Stimulated activated CD8-positive, alpha-beta memory T cell treated with anti-CD3 and anti-CD28 coated beads, Interleukin-4, amount 100 ng/mL, for 4 hours (primary cell): ENCODE data around the gene WDR91.

Experiments
- DNase-seq, 2 donors: peaks; one replicate each; pipeline ENCODE4 v3.0.0-alpha.2; 2020; ENCODE audit warnings: low read depth in 2 of 2, low spot score in 1 of 2

Gene WDR91

DNA sequence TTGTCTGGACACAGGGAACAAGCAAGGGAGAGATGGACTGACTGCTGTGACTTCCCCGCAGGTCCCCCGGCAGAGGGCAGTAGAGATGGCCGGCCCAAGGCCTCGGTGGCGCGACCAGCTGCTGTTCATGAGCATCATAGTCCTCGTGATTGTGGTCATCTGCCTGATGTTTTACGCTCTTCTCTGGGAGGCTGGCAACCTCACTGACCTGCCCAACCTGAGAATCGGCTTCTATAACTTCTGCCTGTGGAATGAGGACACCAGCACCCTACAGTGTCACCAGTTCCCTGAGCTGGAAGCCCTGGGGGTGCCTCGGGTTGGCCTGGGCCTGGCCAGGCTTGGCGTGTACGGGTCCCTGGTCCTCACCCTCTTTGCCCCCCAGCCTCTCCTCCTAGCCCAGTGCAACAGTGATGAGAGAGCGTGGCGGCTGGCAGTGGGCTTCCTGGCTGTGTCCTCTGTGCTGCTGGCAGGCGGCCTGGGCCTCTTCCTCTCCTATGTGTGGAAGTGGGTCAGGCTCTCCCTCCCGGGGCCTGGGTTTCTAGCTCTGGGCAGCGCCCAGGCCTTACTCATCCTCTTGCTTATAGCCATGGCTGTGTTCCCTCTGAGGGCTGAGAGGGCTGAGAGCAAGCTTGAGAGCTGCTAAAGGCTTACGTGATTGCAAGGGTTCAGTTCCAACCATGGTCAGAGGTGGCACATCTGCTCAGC, 46.8 kb downstream of the WDR91 start:
- no peak for DNase-seq

DNA sequence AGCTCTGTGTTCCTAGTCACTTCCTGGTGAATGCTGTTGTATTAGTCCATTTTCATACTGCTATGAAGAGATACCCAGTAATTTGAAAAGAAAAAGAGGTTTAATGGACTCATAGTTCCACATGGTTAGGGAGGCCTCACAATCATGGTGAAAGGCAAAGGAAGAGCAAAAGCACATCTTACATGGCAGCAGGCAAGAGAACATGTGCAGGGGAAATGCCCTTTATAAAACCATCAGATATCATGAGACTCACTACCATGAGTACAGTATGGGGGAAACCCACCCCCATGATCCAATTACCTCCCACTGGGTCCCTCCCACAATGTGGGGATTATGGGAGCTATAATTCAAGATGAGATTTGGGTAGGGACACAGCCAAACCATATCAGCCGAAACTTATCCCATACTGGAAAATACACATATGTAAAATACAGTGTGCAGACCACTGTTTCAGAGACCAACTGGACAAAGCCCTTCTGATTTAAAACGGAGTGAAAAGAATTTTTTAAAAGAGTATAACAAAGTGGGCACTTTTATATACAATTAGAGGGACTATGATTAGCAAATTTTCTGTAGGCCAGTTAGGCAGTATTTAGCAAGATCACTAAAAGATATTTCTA, 48.8 kb downstream of the WDR91 start:
- DNase-seq: no peak

DNA sequence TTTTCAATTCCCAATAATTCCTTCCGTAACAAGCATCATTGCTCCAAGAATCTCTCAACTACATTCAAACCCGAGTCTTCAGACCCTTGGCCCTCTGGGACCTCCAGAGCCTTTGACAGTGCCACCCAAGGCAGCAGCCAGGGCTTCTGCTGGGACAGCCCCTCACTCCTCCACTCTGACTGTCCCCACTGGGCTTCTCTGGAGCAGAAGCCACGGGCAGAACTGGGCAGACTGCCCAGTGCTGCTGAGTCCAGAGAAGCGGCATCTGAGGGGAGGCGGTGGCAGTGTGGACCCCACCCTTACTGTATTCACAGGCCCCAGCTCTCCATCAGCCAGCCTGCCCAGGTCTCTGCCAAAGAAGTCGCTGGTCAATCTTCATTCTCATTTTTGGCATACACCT, 49.7 kb downstream of the WDR91 start:
- no peak for DNase-seq

DNA sequence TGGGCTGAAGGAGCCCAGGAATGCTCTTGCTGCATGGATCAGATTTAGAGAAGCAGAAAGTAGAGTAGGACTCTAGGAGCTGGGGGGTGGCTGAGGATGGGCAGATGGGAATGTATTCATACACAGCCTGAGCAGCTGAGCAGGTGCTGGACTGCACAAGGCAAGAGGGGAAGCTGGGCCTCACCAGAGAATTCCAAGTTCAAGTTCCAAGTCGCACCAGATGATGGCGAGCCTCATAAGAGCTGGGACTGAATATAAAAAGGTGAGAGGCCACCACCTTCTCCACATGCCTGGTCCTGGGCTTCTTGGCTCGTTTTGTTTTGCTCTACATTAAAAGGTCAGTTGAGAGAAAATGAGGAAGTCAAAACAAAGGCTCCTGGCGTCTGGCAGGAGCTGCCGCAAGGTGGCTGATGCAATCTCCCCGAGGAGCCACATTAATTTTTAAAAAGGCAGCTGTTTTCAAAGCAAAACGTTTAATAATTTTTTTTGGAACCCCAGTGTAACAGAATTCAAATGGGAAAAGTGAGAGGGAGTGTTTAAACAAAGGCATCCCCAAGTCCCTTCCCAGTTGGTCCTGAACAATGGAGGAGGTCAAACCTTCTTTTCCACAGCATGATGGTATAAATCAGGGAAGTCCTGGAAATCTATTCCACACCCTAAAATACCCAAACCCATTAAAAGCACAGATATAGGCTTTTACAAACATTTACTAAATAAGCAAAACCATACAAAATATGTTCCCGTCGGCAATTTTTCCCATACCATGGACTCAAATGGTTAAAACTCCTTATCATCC, 50.3 kb downstream of the WDR91 start:
- no peak for DNase-seq

DNA sequence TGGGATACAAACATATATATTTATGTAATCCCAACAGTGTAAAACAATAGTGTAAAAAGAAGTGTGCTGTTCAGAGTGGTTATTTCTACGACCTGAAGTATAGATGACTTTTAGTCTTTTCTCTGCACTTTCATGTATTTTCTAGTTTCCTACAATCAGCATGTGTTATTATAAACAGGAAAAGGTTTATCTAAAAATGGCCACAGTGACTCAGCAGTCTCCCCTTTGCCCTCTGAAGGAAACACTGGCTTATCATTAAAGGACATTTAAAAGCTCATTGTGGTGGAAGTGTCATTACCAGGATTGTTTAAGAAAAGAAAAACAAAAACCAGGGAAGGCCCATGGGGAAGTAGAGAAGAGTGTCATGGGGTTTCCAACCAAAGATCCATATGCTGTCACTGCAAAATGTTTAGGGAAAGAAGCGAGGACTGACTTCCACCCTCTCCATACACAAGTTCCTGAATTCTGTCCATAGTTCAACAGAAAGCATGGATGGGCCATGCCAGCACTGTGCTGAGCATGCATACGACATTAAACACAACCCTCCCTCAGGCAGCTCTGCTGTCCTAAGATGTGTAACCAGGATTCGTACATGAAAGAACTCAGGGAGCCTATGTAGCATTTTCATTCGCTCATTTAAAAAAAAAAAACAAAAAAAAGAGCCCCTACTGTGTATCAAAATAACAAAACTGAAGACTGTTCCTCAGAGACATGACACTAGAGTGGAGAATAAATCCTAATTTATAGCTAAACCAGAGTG, 51.0 kb downstream of the WDR91 start:
- DNase-seq: no peak

DNA sequence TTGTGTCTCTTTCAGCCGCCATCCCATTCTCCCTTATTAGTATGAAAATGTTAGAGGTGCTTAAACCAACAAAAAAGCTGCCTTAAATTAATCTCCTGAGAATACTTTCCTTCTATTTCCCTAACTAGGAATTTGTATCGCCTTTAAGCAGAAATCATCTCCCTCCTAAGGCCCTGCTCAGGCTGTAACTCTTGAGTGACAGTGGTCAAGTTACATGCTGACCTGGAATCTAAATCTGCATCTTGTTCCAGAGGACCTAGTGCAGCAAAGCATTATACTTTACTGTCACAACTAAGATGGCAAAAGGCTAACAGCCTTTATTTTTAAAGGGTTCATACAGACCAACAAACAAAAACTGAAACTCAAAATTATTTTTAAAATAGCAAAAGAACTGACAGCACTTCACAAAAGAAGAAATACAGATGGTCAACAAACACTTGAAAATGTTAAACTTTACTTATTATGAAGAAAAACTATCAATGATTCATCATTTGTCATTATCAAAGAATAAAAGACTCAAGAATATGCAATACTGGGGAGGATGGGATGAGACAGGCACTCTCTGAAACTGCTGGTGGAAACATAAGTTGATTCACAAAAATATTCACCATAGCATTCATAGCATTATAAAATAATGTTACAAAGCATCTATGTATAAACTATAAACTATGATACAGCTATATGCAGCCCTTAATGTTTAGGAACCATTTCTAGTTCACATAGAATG, 51.8 kb downstream of the WDR91 start:
- DNase-seq: no peak

DNA sequence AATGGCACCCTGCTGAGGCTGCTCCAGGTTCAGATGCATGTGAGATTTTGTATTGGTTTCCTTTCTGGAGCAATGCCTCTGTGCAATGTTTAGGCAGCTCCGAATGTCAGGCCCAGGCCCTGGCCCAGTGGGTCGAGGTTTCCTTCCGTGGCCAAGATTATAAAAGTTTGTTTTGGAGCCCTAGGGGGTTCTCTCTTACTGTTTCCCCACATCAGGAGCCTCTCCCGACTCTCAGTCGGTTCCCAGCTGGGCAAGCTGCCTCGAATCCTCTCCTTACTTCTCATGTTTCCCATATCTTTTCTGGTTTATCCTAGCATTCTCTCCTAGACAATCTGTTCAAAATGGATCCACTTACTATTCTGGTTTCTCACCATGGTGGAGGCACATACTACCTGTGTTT, 52.5 kb downstream of the WDR91 start:
- DNase-seq: no peak

DNA sequence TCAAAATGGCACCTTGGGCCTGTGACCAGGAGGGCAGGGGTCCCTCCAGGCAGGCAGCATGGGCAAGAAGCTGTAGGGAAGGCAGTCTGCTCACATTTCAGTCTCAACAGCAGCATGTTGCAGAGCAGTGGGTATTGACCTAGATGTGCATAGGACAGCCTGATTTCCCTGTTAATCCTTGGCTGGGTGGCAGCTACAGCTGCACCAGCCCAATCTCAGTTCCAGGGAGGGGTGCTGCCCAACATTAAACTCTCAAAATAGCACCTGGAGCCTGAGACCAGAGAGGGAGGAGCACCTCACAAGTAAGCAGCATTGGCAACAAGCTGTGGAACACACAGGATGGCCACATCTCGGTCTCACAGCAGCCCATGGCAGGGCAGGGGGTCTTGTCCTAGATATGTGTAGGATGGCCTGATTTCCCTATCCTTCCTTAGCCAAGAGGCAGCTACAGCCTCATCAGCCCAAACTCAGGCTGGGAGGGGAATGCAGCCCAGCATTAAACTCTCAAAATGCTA, 53.1 kb downstream of the WDR91 start:
- no peak for DNase-seq

DNA sequence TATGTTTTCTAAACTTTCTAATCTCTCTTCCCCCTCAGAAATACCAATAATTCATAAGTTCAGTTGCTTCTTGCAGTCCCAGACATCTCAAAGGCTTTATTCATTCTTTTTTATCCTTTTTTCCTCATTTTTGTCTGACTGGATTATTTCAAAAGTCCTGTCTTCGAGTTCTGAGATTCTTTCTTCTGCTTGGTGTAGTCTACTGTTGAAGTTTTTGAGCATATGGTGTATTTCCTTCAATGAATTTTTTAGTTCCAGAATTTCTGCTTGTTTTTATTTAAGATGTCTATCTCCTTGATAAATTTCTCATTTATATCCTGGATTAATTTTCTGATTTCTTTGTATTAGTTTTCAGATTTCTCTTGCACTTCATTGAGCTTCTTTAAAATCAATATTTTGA, 55.0 kb downstream of the WDR91 start:
- DNase-seq: no peak

DNA sequence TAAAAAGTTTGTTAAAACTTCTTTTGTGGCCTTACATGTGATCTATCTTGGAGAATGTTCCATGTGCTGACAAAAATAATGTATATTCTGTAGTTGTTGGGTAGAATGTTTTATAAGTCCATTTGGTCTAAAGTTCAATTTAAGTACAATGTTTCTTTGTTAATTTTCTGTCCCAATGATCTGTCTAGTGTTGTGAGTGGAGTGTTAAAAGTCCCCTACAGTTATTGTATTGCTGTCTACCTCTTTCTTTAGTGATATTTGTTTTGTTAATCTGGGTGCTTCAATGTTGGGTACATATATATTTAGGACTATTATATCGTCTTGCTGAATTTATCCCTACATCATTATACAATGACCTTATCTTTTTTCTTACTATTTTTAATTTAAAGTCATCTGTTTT, 56.6 kb downstream of the WDR91 start:
- DNase-seq: no peak

DNA sequence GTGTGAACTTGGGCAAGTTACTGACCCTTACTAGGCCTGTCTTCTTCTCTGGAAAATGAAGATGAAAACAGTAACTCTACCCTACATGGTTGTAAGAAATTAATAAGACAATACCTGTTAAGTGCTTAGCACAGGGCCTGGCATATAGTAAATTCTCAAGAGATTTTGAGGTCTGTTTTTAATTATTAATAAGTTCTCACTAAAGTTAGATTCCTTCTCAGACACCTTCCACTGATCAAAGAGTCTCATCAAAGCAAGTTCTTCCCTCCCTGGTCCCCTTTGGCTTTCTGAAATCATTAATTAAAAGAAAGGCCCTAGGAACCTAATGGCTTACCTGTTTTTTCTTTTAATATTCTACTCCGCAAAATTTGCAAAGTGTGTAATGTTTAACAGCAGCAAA, 58.9 kb downstream of the WDR91 start:
- DNase-seq: no peak

DNA sequence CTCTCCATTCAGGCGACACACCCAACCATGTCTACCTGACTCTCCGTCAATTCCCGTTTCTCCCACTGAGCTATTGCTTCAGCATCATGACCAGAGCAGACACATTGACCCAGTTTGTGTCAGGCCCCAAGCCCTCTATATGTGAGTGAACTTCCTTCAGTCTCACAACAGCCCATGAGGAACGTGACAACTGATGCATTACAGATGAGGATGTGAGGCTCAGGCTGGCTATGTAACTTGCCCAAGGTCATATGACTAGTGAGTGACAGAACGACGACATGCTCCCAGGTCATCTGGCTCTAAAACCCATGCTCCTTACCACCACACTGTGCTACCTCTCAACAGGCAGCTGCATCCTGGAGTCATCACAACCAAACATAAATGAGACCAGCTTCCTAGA, 59.8 kb downstream of the WDR91 start:
- DNase-seq: no peak

DNA sequence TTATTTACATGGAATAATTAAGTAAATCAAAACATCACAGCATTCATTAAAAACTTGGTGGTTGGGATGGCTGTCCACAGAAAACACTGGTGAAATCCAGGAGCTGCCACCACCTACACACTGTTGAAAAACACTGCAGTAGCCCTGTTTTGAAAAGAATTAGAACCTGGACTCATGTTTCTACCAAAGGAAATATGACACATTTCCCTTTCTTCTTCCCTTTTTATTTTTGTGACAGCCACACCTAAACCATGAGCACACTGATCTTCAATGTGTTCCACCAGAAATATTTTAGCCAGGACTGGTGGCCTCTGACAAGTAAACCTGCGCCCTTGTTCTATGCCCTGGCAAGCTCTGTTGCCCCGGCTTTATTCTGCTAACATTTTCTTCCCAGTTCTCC, 60.2 kb downstream of the WDR91 start:
- DNase-seq: no peak

DNA sequence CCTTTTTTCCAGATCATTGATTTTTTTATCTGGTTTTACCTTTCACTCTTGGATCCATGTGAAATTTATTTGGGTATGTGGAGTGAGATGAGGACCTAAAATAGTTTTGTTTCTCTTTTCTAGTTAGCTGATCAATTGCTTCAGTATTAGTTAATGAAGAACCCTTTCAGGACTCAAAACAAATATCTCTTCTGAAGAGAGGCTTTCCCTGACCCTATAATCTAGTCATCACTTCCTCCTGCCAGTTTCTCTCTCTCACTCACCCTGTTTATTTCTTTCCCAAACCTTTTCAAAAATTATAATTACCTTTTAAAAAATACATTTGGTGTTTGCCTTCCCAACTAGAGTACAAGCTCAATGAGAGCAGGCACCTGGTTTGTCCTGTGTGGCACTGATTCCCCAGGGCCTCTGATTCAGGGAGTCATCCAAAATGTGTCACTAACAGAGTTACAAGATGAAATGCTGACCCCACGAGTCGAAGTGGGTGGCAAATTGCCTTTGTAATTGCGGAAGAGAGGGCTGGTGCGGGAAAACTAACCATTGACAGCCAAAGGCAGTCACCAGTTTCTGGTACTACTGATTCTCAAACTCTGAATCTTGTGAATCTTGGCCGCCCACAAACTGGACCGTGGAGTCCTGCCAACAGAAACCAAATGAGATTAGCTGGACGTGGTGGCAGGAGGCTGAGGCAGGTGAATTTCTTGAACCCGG, 61.1 kb downstream of the WDR91 start:
- DNase-seq: no peak

DNA sequence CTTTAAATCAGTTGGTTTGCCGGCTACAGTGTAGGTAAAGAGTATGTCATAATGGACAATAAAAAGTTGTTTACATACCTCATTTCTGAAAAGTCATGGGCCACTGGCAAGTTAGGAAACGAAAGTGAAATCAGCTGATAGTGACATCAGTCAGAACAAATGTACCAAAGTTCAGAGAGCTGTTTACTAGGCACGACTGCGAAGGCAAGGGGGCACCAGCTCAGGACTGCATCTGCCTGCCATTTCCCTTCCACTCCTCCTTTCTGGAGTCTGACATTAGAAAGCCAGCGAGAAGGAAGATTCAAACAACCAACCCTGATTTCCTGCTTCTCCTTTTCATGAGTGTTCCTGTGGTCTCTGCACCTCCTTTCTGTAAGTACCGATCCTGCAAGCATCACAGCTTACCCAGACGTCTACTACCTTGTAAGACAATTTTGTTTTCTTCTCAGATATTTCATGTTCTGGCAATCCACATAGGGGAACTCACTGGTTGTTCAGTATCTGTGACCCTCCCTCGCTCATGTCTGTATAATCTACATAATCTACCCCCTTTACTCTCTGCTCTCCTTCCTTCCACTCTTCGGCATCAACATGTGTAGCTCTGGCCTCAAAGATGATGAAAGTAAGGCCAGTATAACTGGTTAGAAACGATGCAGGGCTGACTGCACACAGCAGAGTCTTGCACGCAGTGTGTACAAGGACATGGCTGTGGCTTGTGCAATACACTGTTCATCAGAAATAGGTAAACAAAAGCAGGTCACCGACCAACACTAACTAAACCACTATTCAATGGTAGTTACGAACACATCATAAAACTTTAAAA, 63.2 kb downstream of the WDR91 start, which contains the start of gene TMEM140:
TSS of gene TMEM140 (plus strand) at position 174 of the 823 bp plus-strand sequence. CDS start 16,370 bp downstream, outside the sequence.
- peak in 1 of 2 donors; percentile 18 for DNase-seq

DNA sequence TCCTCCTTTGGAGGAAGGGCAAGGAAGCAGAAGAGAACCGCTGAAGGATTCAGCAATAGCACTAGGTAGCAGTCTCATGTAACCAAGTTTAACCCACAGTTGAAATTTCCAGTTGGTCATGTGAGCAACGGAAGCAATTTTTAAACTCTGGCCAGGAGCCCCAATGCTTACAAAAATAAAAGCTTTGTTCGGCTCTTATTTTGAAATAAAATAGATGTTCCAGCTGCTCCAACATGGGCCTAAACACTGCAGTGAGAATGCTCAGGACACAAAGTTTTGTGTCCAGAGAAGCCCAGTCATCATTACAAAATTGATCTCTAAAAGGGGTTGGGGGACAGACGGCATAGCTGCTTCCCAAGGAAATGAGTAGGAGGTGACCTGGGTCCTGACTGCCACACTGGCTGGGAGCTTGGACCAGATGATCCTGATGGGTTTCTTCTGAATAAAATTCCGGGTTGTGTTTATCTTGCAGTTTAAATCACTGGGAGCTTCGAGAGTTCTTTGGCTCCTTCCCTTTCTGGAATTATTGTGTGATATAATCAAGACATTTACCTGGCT, 63.9 kb downstream of the WDR91 start:
- DNase-seq: no peak

DNA sequence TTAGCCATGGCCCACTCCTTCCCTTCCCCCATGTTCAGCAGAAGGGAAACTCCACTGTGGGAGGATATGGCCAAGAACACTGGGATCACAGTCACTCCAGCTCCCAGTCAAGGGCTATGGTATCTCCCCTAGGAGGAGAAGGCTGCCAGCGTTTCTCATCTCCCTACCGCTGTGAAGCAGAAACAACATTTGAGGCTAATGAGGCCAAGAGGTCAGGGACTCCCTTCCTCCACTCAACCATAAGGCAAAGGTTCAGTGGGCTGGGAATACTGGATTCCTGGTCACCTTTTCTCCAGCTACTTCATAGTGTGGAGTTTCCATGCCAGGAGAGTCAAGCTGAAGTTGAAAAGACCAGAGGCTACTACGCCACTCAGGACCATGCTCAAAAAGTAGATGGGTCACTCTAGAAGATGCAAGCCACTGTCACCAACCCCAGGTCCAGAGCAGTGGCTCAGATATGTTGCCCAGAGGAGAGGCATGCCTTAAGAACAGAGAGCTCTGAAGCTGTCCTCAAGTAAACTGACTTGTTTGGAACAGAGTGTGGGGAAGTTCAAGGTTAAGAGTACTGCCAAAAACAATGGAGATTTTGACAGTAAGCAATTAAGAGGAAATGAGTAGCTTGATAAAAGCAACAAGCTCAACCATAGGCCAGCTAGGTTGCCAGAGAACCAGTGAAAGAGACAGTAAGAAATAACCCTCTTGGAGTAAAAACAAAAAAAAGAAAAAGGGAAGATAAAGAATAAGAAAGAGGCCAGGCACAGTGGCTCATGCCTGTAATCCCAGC, 67.2 kb downstream of the WDR91 start:
- DNase-seq: no peak
